ENCODE measurements around the gene GLCCI1.

GLCCI1 gene

GRCh38 chr7:7964250-7964649, 4.3 kb upstream of the GLCCI1 start:
- no peak for DNase-seq

GRCh38 chr7:7964691-7965090, 3.9 kb upstream of the GLCCI1 start:
- DNase-seq = no peak

- DNase-seq = no peak
These were observed 3.3 kb upstream of the GLCCI1 start for GRCh38 chr7:7965301-7965700.

- DNase-seq = no peak
These were observed 2.4 kb upstream of the GLCCI1 start for GRCh38 chr7:7966141-7966734.

- no peak for DNase-seq
These were observed 581 bp upstream of the GLCCI1 start for GRCh38 chr7:7967886-7968543.

- DNase-seq = no peak
These were observed 975 bp downstream of the GLCCI1 start for GRCh38 chr7:7969306-7970236.

GRCh38 chr7:7970237-7970530, 1.6 kb downstream of the GLCCI1 start:
- DNase-seq = no peak

GRCh38 chr7:7970531-7971307, 2.1 kb downstream of the GLCCI1 start:
- DNase-seq = peak in 1 of 2 experiments; percentile 53

GRCh38 chr7:7971308-7972040, 2.9 kb downstream of the GLCCI1 start:
- no peak for DNase-seq

- peak in 1 of 2 experiments; percentile 50 for DNase-seq
These were observed 3.5 kb downstream of the GLCCI1 start for GRCh38 chr7:7972128-7972527.

GRCh38 chr7:7972922-7973594, 4.5 kb downstream of the GLCCI1 start:
- no peak for DNase-seq

- no peak for DNase-seq
These were observed 8.1 kb downstream of the GLCCI1 start for GRCh38 chr7:7976677-7977076.

- no peak for DNase-seq
These were observed 9.2 kb downstream of the GLCCI1 start for GRCh38 chr7:7977774-7978173.

- DNase-seq = no peak
These were observed 10.3 kb downstream of the GLCCI1 start for GRCh38 chr7:7978860-7979259.

GRCh38 chr7:7979558-7979957, 11.0 kb downstream of the GLCCI1 start:
- no peak for DNase-seq

- DNase-seq = no peak
These were observed 11.5 kb downstream of the GLCCI1 start for GRCh38 chr7:7980134-7980533.

- no peak for DNase-seq
These were observed 14.3 kb downstream of the GLCCI1 start for GRCh38 chr7:7982904-7983303.

GRCh38 chr7:7984424-7984823, 15.8 kb downstream of the GLCCI1 start:
- no peak for DNase-seq

- DNase-seq = no peak
These were observed 20.1 kb downstream of the GLCCI1 start for GRCh38 chr7:7988706-7989105.

GRCh38 chr7:7989133-7989532, 20.5 kb downstream of the GLCCI1 start:
- no peak for DNase-seq

GRCh38 chr7:7989616-7990440, 21.2 kb downstream of the GLCCI1 start:
- no peak for DNase-seq

Data from cerebellar nuclear complex (tissue), 1 donor.